ENCODE data around the gene CMTM1.
"Not testable (repeated sequence)": the region's sequence is repeated elsewhere in the genome, so short reads cannot be mapped to it uniquely, and the experiment has no call there.

CMTM1 gene

DNA sequence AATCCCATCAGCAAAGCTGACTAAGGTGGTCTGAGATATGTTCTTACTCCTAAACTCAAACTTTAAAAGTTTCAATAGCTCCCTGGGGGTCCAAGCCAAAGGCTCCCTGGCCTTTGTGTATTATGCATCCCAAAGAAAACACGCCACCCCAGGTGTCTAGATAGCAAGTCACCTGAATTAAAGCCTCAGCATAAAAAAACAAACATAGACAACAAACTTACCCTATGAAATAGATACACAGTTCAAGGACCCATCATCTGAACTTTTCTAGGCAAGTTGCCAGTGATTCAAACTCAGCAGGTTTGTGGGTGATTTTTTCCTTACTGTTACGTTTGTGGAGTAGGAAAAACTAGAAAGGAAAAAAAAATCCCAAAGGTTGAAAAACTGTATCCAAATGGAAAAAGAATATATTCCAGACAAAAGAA, 50.8 kb downstream of the CMTM1 start:
- no peak for DNase-seq

DNA sequence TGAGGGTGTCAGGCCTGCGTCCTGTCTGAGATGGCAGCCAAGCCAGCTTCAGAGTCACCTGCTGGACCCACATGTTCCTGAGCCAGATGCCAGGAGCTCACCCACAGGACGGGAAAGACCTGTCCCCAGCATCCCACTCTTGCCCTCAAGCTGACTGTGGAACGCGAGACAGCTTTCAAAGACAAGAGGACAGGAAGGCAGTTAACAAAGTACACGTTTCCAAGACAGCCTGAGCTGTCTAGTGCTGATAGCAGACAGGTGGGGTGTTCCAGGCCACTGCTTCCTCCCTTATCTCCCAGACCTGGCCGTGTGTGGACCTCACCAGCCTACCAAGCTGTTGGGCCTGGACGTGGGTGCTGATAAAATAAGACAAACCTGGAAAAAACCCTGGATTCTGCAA, 51.5 kb downstream of the CMTM1 start:
- no peak for DNase-seq

DNA sequence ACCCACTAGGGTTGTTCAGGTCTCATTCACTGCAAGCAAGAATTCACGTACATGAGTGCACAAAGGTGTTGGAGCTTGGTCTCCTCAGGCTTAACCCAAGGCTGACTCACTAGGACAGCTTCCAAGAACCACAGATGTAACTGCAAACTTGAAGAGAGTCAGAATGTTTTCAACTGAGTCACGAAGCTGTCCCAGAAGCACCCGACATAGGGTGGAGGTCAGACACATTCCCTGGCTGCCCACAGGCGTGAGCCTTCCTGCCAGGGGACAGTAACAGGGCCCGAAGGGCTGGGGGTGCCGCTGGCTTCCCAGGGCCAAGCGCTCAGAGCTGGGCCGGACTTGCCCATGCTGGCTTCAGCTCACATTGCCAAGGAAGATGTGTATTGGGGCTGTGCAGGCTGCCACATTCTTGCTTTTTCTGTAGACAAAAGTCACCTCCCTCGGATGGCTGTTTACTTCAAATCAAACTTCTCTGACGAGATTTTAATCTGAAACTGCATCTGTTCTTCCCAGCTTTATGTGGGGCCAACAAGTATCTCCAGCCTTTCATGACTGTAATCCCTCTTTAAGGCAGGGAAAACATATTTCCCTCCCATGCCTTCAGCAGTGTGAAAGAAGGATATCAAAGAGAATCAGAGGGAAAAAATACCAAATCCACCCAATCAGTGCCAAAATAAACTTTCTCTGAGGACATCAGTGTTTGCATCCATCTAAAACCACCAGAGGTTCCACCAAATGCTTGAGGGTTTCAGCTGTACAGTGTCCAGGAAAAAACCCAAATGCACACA, 52.5 kb downstream of the CMTM1 start:
- DNase-seq: peak; percentile 28

DNA sequence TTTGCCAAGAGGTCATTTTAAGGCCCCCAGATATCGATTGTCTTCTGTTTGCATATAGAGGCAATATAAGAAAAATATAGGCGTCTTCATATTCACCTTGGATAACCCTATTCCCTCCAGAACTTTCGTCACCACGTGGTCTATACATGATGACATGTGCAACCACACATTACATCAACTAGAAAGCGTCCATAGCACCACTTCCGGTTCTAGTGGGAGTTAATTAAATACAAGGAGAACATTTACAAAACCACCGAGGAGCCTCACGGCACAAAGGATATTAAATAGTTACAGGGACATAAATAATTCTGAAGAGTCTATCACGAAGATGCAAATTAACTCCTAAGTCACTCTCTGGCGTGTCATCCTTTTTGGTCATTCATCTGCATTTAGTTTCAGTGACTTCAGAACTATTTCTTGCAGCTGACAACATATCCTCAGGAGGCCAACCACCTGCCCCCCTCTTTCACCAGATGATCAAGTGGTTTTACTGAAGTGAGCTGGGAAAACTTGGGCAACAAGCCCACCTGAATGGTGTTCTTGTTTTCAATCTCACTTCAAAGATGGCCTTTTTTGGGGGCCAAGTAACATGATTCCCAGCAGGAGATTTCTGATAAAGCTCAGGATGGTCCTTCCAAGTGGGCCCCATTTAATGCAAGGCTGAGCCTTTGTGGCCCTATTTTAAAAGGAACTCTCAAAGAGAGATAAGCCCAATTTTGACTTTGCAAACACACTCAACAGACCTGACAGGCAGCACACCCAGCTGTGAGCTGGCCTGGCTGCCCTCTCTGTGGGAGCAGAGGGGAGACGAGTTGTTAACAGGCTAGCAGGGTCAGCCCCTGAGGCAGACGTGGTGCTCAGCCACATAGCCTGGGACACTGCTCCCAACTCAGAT, 53.5 kb downstream of the CMTM1 start:
- DNase-seq: no peak

DNA sequence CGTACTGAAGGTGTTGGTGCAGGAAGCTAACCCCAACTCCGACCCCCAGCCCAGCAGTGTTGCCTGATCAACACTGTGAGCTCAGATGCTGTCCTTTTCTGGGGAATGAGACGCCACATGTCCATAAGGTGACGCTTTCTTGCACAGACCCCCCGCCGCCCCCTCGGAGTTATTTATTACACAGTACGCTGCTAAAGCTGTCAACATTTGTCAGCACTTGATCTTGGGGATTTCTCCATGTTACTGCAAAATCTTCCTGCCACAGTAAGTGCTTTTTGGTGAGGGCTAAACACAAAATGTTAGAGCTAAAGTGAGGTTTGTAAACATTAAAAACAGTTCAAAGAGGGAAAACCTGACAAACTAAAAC, 54.2 kb downstream of the CMTM1 start:
- no peak for DNase-seq

DNA sequence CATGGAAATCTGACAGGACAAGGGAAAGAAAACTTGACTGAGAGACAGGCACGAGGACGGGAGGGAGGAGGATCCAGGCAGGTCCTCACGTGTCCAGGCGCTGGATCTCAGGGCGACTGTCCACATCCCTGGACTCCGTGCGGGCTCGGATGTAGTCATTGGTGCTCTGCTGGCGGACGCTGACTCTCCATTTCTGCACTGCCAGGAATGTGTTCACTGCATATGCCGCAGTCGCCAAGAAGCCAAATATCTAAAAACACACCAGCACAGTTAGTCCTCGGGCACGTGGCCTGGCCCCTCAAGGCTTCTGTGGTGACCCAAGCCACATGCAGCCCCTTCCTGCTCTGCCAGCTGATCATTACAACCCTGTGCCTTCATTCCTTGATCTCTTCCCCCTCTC, 55.7 kb downstream of the CMTM1 start:
- no peak for DNase-seq

DNA sequence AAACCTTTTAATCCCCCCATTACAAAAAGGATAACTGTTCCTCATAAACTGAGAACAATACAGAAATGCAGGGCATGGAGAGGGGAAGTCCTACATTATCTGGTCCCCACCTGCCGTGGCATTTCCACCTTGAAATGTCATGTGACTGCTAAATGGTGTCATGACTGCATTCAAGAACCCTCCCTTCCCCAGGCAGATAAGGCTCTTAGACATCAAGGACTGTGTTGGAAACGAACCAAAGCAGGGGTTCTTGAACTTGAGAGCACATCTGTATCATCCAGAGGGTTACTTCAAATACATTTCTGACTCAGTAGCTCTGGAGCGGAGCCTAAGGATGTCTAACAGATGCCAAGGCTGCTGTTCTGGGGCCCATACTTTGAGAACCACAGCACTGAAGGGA, 56.6 kb downstream of the CMTM1 start:
- DNase-seq: no peak

DNA sequence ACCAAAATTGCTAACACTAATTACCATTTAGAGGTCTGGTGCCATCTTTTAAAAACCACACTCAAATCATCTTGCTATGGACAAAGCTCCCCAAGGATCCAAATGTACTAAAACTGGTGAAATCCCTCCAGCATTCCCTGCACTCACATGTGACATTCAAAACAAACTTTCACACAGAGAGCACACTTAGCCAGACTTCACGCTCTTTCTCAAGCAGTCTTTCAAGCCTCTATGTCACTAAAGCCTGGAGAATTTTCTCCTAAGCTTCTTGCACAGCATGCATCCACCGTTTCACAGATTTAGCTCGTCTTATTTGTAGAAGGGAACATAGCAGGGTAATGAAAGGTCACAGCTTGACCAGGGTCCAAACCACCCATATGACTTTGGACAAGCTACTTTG, 57.5 kb downstream of the CMTM1 start:
- DNase-seq: no peak

DNA sequence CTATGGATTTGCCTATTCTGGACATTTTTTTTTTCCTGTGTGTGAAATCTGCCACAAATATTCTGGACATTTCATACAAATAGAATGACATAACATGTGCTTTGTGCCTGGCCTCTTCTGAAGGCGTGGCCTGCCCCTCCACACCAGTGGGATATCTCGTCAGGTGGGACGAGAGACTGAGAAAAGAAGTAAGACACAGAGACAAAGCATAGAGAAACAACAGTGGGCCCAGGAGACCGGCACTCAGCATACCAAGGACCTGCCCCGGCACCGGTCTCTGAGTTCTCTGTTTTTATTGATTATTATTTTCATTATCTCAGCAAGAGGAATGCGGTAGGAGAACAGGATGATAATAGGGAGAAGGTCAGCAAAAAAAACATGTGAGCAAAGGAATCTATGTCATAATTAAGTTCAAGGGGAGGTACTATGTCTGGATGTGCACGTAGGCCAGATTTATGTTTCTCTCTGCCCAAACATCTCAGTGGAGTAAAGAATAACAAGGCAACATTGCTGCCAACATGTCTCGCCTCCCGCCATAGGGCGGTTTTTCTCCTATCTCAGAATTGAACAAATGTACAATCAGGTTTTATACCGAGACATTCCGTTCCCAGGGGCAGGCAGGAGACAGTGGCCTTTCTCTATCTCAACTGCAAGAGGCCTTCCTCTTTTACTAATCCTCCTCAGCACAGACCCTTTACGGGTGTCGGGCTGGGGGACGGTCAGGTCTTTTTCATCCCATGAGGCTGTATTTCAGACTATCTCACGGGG, 61.6 kb downstream of the CMTM1 start:
- not testable (repeated sequence) for DNase-seq

Measured in GOT3 (cell line).